H9 (cell line): ENCODE measurements around the gene IFI35. TPM values are rescaled to one million over a fixed set of nuclear protein-coding genes. Genes with fewer than 3 reads are reported as not detected.

Experiments used
- DNase-seq: peaks from one replicate; pipeline ENCODE4 v3.0.0-alpha.2; 2017
- H2AFZ ChIP-seq: one replicate; pipeline ENCODE4 v1.6.1; 2013; ENCODE audit warnings: mild to moderate bottlenecking, low read length, control low read depth, moderate library complexity
- H2AK5ac ChIP-seq: 2 replicates; pipeline ENCODE4 v1.6.1; 2013; ENCODE audit warnings: low read length, control low read depth, mixed read lengths; ENCODE audit not compliant: insufficient read length
- H2BK120ac ChIP-seq: one replicate; pipeline ENCODE4 v1.6.1; 2013; ENCODE audit warnings: low read depth, mild to moderate bottlenecking, low read length, control low read depth, inconsistent platforms; ENCODE audit not compliant: poor library complexity, severe bottlenecking
- H2BK12ac ChIP-seq: 2 replicates; pipeline ENCODE4 v1.6.1; 2013; ENCODE audit warnings: low read length, control low read depth, mixed read lengths, low read depth; ENCODE audit not compliant: insufficient read length
- H2BK15ac ChIP-seq: 2 replicates; pipeline ENCODE4 v1.6.1; 2013; ENCODE audit warnings: low read depth, low read length, control low read depth
- H2BK20ac ChIP-seq: one replicate; pipeline ENCODE4 v1.6.1; 2013; ENCODE audit warnings: low read depth, mild to moderate bottlenecking, low read length, control low read depth, inconsistent platforms; ENCODE audit not compliant: poor library complexity, severe bottlenecking
- H2BK5ac ChIP-seq: 2 replicates; pipeline ENCODE4 v1.6.1; 2013; ENCODE audit warnings: low read length, control low read depth, mixed read lengths; ENCODE audit not compliant: insufficient read length
- H3K14ac ChIP-seq: 2 replicates; pipeline ENCODE4 v1.6.1; 2013; ENCODE audit warnings: low read length, control low read depth; ENCODE audit not compliant: insufficient read depth
- H3K18ac ChIP-seq: 2 replicates; pipeline ENCODE4 v1.6.1; 2013; ENCODE audit warnings: low read depth, mild to moderate bottlenecking, mixed read lengths, low read length, control low read depth; ENCODE audit not compliant: insufficient read length
- H3K23ac ChIP-seq: 2 replicates; pipeline ENCODE4 v1.6.1; 2013; ENCODE audit warnings: low read length, control low read depth, mixed read lengths, low read depth; ENCODE audit not compliant: insufficient read length
- H3K23me2 ChIP-seq: 2 replicates; pipeline ENCODE4 v1.6.1; 2013; ENCODE audit warnings: low read depth, mild to moderate bottlenecking, mixed read lengths, low read length, control low read depth; ENCODE audit not compliant: insufficient read length, poor library complexity, severe bottlenecking
- H3K27ac ChIP-seq: 2 replicates; pipeline ENCODE4 v1.5.1; 2013; ENCODE audit warnings: low read length, control low read depth, mixed read lengths, low read depth; ENCODE audit not compliant: insufficient read length
- H3K27me3 ChIP-seq: 2 replicates; pipeline ENCODE4 v1.6.1; 2013; ENCODE audit warnings: low read length, control low read depth, inconsistent platforms; ENCODE audit not compliant: insufficient read depth
- H3K4ac ChIP-seq: 2 replicates; pipeline ENCODE4 v1.6.1; 2013; ENCODE audit warnings: low read depth, mild to moderate bottlenecking, control low read depth, inconsistent platforms, low read length, moderate library complexity
- H3K4me1 ChIP-seq: 2 replicates; pipeline ENCODE4 v1.6.1; 2013; ENCODE audit warnings: low read length, control low read depth, inconsistent platforms; ENCODE audit not compliant: insufficient read depth
- H3K4me2 ChIP-seq: 2 replicates; pipeline ENCODE4 v1.6.1; 2013; ENCODE audit warnings: low read length, control low read depth, mixed read lengths; ENCODE audit not compliant: insufficient read length, insufficient read depth
- H3K56ac ChIP-seq: 2 replicates; pipeline ENCODE4 v1.6.1; 2013; ENCODE audit warnings: low read depth, mild to moderate bottlenecking, mixed read lengths, low read length, control low read depth; ENCODE audit not compliant: insufficient read length
- H3K79me1 ChIP-seq: 2 replicates; pipeline ENCODE4 v1.6.1; 2013; ENCODE audit warnings: low read depth, mild to moderate bottlenecking, moderate library complexity, low read length, control low read depth, inconsistent platforms; ENCODE audit not compliant: insufficient read depth, poor library complexity, severe bottlenecking
- H3K79me2 ChIP-seq: 2 replicates; pipeline ENCODE4 v1.6.1; 2013; ENCODE audit warnings: low read length, control low read depth, inconsistent platforms; ENCODE audit not compliant: insufficient read depth
- H3K9ac ChIP-seq: 2 replicates; pipeline ENCODE4 v1.6.1; 2013; ENCODE audit warnings: low read length, control low read depth, mixed read lengths; ENCODE audit not compliant: insufficient read length; ENCODE audit errors: extremely low read depth
- H3K9me3 ChIP-seq: one replicate; pipeline ENCODE4 v1.6.1; 2013; ENCODE audit warnings: low read depth, low read length, inconsistent platforms; ENCODE audit not compliant: control insufficient read depth
- H3T11ph ChIP-seq: one replicate; pipeline ENCODE4 v1.6.1; 2013; ENCODE audit warnings: mild to moderate bottlenecking, low read length, control low read depth, inconsistent platforms
- H4K20me1 ChIP-seq: one replicate; pipeline ENCODE4 v1.6.1; 2013; ENCODE audit not compliant: control insufficient read depth, insufficient read length, insufficient read depth
- H4K5ac ChIP-seq: 2 replicates; pipeline ENCODE4 v1.6.1; 2013; ENCODE audit warnings: low read depth, mild to moderate bottlenecking, mixed read lengths, low read length, control low read depth; ENCODE audit not compliant: insufficient read length
- H4K8ac ChIP-seq: replicated peaks from 2 replicates; pipeline ENCODE4 v1.6.1; 2013; ENCODE audit warnings: low read length, control low read depth, mixed read lengths, low read depth; ENCODE audit not compliant: insufficient read length
- H4K91ac ChIP-seq: 2 replicates; pipeline ENCODE4 v1.6.1; 2013; ENCODE audit warnings: low read depth, mild to moderate bottlenecking, moderate library complexity, mixed read lengths, low read length, control low read depth; ENCODE audit not compliant: insufficient read length
- H3K27ac Mint-ChIP-seq, 3 experiments: 2 replicates in 2 of 3; 3 replicates in 1 of 3; pipeline ENCODE4 v1.8.0; 2020 to 2021; ENCODE audit warnings: mixed read lengths in 3 of 3, mild to moderate bottlenecking in 1 of 3, moderate library complexity in 1 of 3
- H3K27me3 Mint-ChIP-seq: 2 replicates; pipeline ENCODE4 v1.8.0; 2021; ENCODE audit warnings: low read depth, mild to moderate bottlenecking, moderate library complexity, mixed read lengths
- H3K36me3 Mint-ChIP-seq, 3 experiments: 2 replicates in 2 of 3; 3 replicates in 1 of 3; pipeline ENCODE4 v1.8.0; 2020 to 2021; ENCODE audit warnings: low read depth in 3 of 3, mixed read lengths in 3 of 3; ENCODE audit not compliant: insufficient read depth in 1 of 3
- H3K4me1 Mint-ChIP-seq, 2 experiments: 2 replicates each; pipeline ENCODE4 v1.8.0; 2020; ENCODE audit warnings: mixed read lengths in 2 of 2
- H3K4me3 Mint-ChIP-seq, 2 experiments: 2 replicates in 1 of 2; 3 replicates in 1 of 2; pipeline ENCODE4 v1.8.0; 2020 to 2021; ENCODE audit warnings: mild to moderate bottlenecking in 2 of 2, mixed read lengths in 2 of 2, moderate library complexity in 1 of 2
- H3K9me3 Mint-ChIP-seq, 2 experiments: 2 replicates in 1 of 2; 3 replicates in 1 of 2; pipeline ENCODE4 v1.8.0; 2020; ENCODE audit warnings: mild to moderate bottlenecking in 2 of 2, mixed read lengths in 2 of 2, moderate library complexity in 1 of 2
- WGBS: extraction: QIAGEN DNeasy Blood & Tissue Kit; methylation state at CpG from one replicate; pipeline ENCODE4 v1.1.7; 2013; ENCODE audit warnings: missing lambda C conversion rate, low lambda C conversion rate, mixed read lengths; ENCODE audit not compliant: insufficient read length; ENCODE audit errors: extremely low coverage; 5-methylcytosine and 5-hydroxymethylcytosine counted together
- total RNA-seq: library from RNA; stranded (reverse); gene quantifications from 2 replicates; pipeline ENCODE4 v1.2.1, GENCODE V29; 2021
- TF ChIP-seq, protein P1 (sequence below): fragments of 200-600 bp; sonication (generic); conservative IDR thresholded peaks from 3 replicates; pipeline ENCODE4 v1.8.0; 2021; ENCODE audit warnings: antibody characterized with exemption, mild to moderate bottlenecking

Gene IFI35
- total RNA-seq, 1 experiment from 2014 or later = 4.2 TPM

DNA sequence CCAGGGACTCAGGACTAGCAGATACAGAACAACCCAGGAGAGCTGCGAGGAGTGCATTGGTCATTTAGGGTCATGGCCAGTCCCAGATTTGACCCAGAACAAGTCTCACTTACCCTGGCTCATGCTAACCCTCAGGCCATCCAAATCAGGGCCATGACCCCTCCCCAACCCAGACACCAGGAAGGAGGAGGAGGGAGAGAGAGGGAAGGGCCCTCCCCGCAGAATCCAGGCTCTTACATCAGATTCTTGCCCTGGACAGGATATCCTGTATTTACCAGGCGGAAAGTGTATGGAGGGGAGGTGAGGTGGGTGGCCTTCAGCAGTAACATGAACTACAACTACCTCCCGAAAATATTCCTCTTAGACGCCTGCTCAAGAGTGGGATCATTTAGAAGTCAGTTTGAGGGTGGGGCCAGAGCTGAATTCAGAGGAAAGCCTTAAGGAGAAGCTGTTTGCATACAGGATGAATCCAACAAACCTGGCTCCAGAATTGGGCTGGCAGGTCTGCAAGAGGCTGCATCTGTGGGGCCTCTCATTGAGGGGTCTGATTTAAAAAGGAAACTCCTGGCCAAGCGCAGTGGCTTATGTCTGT is 13.5 kb downstream of the IFI35 start:
- Histone ChIP-seq H2BK15ac (no peak overlapping the region), H3K27ac (no peak overlapping the region), H4K5ac (no peak overlapping the region), H3K79me2 (no peaks in the 10 kb centered on the region; the same call in 1 of the 2 replicates), H3K79me1 (no peaks in the 10 kb centered on the region), H3T11ph (no peak overlapping the region), H3K23ac (no peak overlapping the region), H3K56ac (no peak overlapping the region), H2AFZ (no peak overlapping the region), H2AK5ac (no peak overlapping the region), H4K91ac (no peak overlapping the region), H3K9ac (no peak overlapping the region), H2BK20ac (no peak overlapping the region), H3K4me1 (peaks cover 3% of the 10 kb centered on the region), H3K18ac (no peak overlapping the region), H3K4ac (no peak overlapping the region), H3K14ac (no peak overlapping the region; the same call in 1 of the 2 replicates), H3K4me2 (peak overlapping the region; percentile 25), H2BK12ac (no peak overlapping the region), H4K8ac (no peak overlapping the region), H3K23me2 (peaks cover 8% of the 10 kb centered on the region), H2BK5ac (no peak overlapping the region), H2BK120ac (no peak overlapping the region), H3K27me3 (no peaks in the 10 kb centered on the region), H4K20me1 (no peaks in the 10 kb centered on the region), H3K9me3 (no peaks in the 10 kb centered on the region)
- TF ChIP-seq, protein P1, sequence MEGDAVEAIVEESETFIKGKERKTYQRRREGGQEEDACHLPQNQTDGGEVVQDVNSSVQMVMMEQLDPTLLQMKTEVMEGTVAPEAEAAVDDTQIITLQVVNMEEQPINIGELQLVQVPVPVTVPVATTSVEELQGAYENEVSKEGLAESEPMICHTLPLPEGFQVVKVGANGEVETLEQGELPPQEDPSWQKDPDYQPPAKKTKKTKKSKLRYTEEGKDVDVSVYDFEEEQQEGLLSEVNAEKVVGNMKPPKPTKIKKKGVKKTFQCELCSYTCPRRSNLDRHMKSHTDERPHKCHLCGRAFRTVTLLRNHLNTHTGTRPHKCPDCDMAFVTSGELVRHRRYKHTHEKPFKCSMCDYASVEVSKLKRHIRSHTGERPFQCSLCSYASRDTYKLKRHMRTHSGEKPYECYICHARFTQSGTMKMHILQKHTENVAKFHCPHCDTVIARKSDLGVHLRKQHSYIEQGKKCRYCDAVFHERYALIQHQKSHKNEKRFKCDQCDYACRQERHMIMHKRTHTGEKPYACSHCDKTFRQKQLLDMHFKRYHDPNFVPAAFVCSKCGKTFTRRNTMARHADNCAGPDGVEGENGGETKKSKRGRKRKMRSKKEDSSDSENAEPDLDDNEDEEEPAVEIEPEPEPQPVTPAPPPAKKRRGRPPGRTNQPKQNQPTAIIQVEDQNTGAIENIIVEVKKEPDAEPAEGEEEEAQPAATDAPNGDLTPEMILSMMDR = no peak
- Mint-ChIP-seq H3K4me1 (peaks cover 22 to 43% of the 10 kb centered on the region in 2 experiments), H3K9me3 (no peaks in the 10 kb centered on the region), H3K36me3 (peaks cover 11 to 41% (median 41%) of the 10 kb centered on the region in 3 experiments; a peak in 6 of 7 replicates), H3K27me3 (no peaks in the 10 kb centered on the region), H3K27ac (peak overlapping the region; percentile 77 to 82 (median 79); a peak in 4 of 7 replicates), H3K4me3 (peak overlapping the region; percentile 97 to 98)
- peak; percentile 41 for DNase-seq
- WGBS = no CpG with 5 or more reads among the region's 6 CpGs
